HepG2 (cell line): ENCODE measurements around the gene ADGRD1. TPM values are rescaled to one million over a fixed set of nuclear protein-coding genes. Genes with fewer than 3 reads are reported as not detected.

Source experiments
- AFF4 ChIP-seq: sonication (generic); formaldehyde crosslinking; IDR thresholded peaks from 2 replicates; pipeline ENCODE4 v1.4.0; 2020; ENCODE audit warnings: missing genetic modification reagents
- ATRX ChIP-seq: sonication (generic); formaldehyde crosslinking; IDR thresholded peaks from 2 replicates; pipeline ENCODE4 v1.4.0; 2020; ENCODE audit warnings: missing genetic modification reagents, borderline replicate concordance
- FOXA1 ChIP-seq, 2 experiments: fragments of 450-650 bp in 1 of 2; sonication (generic) in 1 of 2; formaldehyde crosslinking in 1 of 2; IDR thresholded peaks; 2 replicates each; pipeline versions ENCODE4 v1.4.0 to v1.6.1; 2016 to 2020; ENCODE audit warnings: missing genetic modification reagents in 1 of 2
- NR3C1 ChIP-seq: sonication (generic); formaldehyde crosslinking; IDR thresholded peaks from 2 replicates; pipeline ENCODE4 v1.4.0; 2020; ENCODE audit warnings: missing genetic modification reagents
- STAT6 ChIP-seq: sonication (generic); formaldehyde crosslinking; IDR thresholded peaks from 2 replicates; pipeline ENCODE4 v1.4.0; 2020; ENCODE audit warnings: missing genetic modification reagents, mild to moderate bottlenecking, borderline replicate concordance
- TCF12 ChIP-seq, 2 experiments: fragments of 450-650 bp in 1 of 2; sonication (generic) in 1 of 2; formaldehyde crosslinking in 1 of 2; IDR thresholded peaks; 2 replicates each; pipeline versions ENCODE4 v1.6.1 to v1.8.0; 2017 to 2022; ENCODE audit warnings: antibody characterized with exemption in 1 of 2, mild to moderate bottlenecking in 1 of 2, missing genetic modification reagents in 1 of 2, moderate library complexity in 1 of 2
- THYN1 ChIP-seq: sonication (generic); formaldehyde crosslinking; IDR thresholded peaks from 2 replicates; pipeline ENCODE4 v1.8.1; 2023; ENCODE audit warnings: low read depth, mild to moderate bottlenecking, moderate library complexity, missing genetic modification reagents, borderline replicate concordance
- ZBTB44 ChIP-seq: sonication (generic); formaldehyde crosslinking; IDR thresholded peaks from 2 replicates; pipeline ENCODE4 v1.4.0; 2020; ENCODE audit warnings: missing genetic modification reagents
- ZNF251 ChIP-seq: sonication (generic); formaldehyde crosslinking; IDR thresholded peaks from 2 replicates; pipeline ENCODE4 v1.9.0; 2021; ENCODE audit warnings: mild to moderate bottlenecking, missing genetic modification reagents
- ZNF431 ChIP-seq: sonication (generic); formaldehyde crosslinking; IDR thresholded peaks from 2 replicates; pipeline ENCODE4 v1.9.0; 2022; ENCODE audit warnings: missing genetic modification reagents, low read depth, mild to moderate bottlenecking, borderline replicate concordance
- polyA plus RNA-seq, 8 experiments: library from polyadenylated mRNA; depleted of rRNA in 3 of 8; stranded (reverse) in 7 of 8; unstranded in 1 of 8; fragments of >200 nt; fragmentation: Illumina TruSeq in 4 of 8; extraction: Trizol in 4 of 8; gene quantifications; 2 replicates each; pipeline versions ENCODE4 v1.2.1 to v1.2.3, GENCODE V29; 2011 to 2016; ENCODE audit warnings: low read depth in 4 of 8, missing spikeins in 1 of 8, mixed read lengths in 1 of 8; ENCODE audit not compliant: insufficient read depth in 1 of 8
- total RNA-seq, 5 experiments: library from RNA; depleted of rRNA; stranded (reverse); fragments of >200 nt; fragmentation: Illumina TruSeq; extraction: Trizol; gene quantifications; 2 replicates each; pipeline ENCODE4 v1.2.3, GENCODE V29; 2016; ENCODE audit warnings: low read depth in 1 of 5
- TF ChIP-seq, protein P1 (sequence below): sonication (generic); formaldehyde crosslinking; conservative IDR thresholded peaks from 2 replicates; pipeline ENCODE4 v1.8.1; 2023; ENCODE audit warnings: missing genetic modification reagents
- TF ChIP-seq, protein P2 (sequence below): sonication (generic); formaldehyde crosslinking; IDR thresholded peaks from 2 replicates; pipeline ENCODE4 v1.4.0; 2020; ENCODE audit warnings: mild to moderate bottlenecking, low read depth, missing genetic modification reagents
- TF ChIP-seq, protein P3 (sequence below): sonication (generic); formaldehyde crosslinking; IDR thresholded peaks from 2 replicates; pipeline ENCODE4 v1.5.1; 2020; ENCODE audit warnings: mild to moderate bottlenecking, missing genetic modification reagents, moderate library complexity

Gene ADGRD1
- total and polyA plus RNA-seq, 2 of the 13 experiments (the other 11 are each of a cell fraction or from before 2014, with no cell fraction given) = 0.46 to 12.4 TPM

DNA sequence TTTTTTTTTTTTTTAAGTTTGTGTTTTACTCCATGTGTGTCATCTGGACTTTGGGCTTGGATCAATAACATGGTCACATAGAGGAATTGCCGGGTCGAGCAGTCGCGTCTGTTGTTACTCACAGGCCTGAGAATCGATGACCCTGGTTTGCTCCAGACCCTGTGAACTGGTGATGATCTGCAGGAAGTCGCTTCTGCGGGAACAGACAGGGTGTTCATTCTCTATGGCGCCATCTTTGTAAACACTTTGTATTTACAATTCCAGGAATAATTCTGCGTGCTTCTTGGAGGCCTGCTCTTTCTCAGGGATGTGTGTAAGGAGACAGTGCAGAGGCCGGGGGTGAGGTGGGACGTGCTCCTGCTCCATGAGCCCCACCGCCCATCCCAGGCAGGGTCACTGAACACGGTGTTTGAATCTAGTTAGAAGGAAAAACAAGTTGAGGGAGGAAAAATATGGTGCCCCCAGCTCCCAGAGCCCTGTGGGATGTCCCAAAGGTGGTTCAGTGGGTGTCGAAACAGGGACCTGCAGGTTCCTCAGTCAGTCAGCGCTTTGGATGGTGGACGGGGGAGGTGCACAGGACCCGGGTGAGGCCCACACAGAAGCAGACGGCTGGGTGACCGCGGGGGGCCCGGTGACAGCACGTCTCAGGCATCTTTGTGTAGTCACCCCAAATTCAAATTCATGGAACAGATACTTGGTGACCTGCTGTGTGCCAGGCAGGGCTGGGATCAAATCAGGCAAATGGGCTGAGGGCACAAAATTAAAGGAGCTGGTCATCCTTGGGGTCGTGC is 58.8 kb downstream of the ADGRD1 start (continued):
- TF ChIP-seq FOXA1 (IDR thresholded peaks at IDR 0.05) (peak; percentile 88), FOXA1 (CRISPR knock-in tag; IDR thresholded peaks at IDR 0.05) (peak; percentile 91), ATRX (CRISPR knock-in tag) (no peak), ZNF431 (CRISPR knock-in tag) (no peak), STAT6 (peak; percentile 57; the same call in 1 of the 2 replicates), ZNF251 (no peak), NR3C1 (CRISPR knock-in tag) (no peak), AFF4 (CRISPR knock-in tag) (no peak), THYN1 (no peak), TCF12 (IDR thresholded peaks at IDR 0.05) (no peak), TCF12 (CRISPR knock-in tag; IDR thresholded peaks at IDR 0.05) (no peak), ZBTB44 (CRISPR knock-in tag) (no peak)
- TF ChIP-seq, protein P1, sequence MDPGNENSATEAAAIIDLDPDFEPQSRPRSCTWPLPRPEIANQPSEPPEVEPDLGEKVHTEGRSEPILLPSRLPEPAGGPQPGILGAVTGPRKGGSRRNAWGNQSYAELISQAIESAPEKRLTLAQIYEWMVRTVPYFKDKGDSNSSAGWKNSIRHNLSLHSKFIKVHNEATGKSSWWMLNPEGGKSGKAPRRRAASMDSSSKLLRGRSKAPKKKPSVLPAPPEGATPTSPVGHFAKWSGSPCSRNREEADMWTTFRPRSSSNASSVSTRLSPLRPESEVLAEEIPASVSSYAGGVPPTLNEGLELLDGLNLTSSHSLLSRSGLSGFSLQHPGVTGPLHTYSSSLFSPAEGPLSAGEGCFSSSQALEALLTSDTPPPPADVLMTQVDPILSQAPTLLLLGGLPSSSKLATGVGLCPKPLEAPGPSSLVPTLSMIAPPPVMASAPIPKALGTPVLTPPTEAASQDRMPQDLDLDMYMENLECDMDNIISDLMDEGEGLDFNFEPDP = no peak
- TF ChIP-seq, protein P2, sequence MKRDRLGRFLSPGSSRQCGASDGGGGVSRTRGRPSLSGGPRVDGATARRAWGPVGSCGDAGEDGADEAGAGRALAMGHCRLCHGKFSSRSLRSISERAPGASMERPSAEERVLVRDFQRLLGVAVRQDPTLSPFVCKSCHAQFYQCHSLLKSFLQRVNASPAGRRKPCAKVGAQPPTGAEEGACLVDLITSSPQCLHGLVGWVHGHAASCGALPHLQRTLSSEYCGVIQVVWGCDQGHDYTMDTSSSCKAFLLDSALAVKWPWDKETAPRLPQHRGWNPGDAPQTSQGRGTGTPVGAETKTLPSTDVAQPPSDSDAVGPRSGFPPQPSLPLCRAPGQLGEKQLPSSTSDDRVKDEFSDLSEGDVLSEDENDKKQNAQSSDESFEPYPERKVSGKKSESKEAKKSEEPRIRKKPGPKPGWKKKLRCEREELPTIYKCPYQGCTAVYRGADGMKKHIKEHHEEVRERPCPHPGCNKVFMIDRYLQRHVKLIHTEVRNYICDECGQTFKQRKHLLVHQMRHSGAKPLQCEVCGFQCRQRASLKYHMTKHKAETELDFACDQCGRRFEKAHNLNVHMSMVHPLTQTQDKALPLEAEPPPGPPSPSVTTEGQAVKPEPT (CRISPR knock-in tag) = no peak; the same call in 1 of the 2 replicates
- TF ChIP-seq, protein P3, sequence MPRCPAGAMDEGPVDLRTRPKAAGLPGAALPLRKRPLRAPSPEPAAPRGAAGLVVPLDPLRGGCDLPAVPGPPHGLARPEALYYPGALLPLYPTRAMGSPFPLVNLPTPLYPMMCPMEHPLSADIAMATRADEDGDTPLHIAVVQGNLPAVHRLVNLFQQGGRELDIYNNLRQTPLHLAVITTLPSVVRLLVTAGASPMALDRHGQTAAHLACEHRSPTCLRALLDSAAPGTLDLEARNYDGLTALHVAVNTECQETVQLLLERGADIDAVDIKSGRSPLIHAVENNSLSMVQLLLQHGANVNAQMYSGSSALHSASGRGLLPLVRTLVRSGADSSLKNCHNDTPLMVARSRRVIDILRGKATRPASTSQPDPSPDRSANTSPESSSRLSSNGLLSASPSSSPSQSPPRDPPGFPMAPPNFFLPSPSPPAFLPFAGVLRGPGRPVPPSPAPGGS (CRISPR knock-in tag) = peak; percentile 26; the same call in 1 of the 2 replicates
